Mesenteric fat pad (tissue), 1 donor: ENCODE results near the gene DPY19L1. TPM values are rescaled to one million over a fixed set of nuclear protein-coding genes. Genes with fewer than 3 reads are reported as not detected.

Source experiments
- microRNA-seq: library from miRNA; unstranded; fragments of <30 nt; microRNA quantifications from one replicate; pipeline ENCODE4 v1.2.0, GENCODE V29; 2020; ENCODE audit warnings: borderline number of aligned reads
- total RNA-seq: library from RNA; stranded (reverse); fragmentation: NEBNext Ultra II Directional; extraction: Animal tissue kit (Norgen Biotek cat#: 25700); gene quantifications from one replicate; pipeline ENCODE4 v1.2.1, GENCODE V29; 2021
- donor health status: DM: yes; HTN: yes; CAD: no.

Gene DPY19L1
- total RNA-seq, 1 donor from 2014 or later: 30.1 TPM

Small RNAs within 50 kb of the gene (microRNA-seq; reads per million reads assigned to microRNA genes)
- not detected for gene MIR548N

Other genes with a start within 250 kb of the DPY19L1 start
- 0.16 TPM for gene TBX20, start 216.6 kb upstream of the DPY19L1 start, total RNA-seq